ENCODE results near the gene FBXL22.
"Not testable (repeated sequence)": the region's sequence is repeated elsewhere in the genome, so short reads cannot be mapped to it uniquely, and the experiment has no call there.

FBXL22 gene

DNA sequence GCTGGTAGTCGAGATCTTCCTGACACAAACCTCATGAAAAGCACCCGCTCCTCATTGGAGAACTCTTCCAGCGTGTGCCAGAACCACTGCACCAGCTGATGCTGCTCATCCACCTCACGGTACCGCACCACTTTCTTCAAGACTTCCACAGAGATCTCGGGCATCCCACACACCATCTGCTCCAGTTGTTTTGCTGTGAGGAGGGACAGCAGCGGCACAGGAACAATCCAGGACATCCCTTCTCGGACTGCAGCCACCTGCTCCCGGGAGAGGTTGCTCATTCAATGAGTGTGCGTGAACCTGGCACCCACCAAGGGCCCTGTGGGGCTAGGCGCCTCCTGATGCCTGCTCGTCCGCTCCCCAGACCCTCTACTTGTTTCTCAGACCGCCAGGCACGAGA, 15.1 kb downstream of the FBXL22 start:
- DNase-seq: no peak

DNA sequence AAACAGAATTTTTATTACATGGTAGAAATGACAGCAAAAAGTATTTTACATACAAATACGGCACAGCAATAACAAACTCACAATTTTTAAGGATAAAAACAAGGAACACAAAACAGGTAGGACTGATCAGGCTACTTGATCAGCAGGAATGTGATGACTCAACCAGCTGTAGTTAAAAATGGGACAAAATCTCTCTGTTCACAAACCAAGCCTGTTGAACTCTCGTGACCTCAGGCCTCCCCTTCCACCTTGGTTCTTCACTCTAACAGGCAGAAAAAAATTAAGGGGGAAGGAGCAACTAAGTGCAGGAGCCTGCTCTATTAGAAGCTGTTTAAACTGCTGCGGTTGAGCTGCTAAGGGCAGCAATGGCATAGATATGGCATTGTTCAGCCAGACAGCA, 18.7 kb downstream of the FBXL22 start:
- DNase-seq: no peak

DNA sequence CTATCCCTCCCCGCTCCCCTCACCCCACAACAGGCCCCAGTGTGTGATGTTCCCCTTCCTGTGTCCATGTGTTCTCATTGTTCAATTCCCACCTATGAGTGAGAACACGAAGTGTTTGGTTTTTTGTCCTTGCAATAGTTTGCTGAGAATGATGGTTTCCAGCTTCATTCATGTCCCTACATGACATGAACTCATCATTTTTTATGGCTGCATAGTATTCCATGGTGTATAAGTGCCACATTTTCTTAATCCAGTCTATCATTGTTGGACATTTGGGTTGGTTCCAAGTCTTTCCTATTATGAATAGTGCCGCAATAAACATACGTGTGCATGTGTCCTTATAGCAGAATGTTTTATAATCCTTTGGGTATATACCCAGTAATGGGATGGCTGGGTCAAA, 20.0 kb downstream of the FBXL22 start:
- not testable (repeated sequence) for DNase-seq

DNA sequence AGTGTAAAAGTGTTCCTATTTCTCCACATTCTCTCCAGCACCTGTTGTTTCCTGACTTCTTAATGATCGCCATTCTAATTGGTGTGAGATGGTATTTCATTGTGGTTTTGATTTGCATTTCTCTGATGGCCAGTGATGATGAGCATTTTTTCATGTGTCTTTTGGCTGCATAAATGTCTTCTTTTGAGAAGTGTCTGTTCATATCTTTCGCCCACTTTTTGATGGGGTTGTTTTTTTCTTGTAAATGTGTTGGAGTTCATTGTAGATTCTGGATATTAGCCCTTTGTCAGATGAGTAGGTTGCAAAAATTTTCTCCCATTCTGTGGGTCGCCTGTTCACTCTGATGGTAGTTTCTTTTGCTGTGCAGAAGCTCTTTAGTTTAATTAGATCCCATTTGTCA, 20.4 kb downstream of the FBXL22 start:
- DNase-seq: not testable (repeated sequence)

DNA sequence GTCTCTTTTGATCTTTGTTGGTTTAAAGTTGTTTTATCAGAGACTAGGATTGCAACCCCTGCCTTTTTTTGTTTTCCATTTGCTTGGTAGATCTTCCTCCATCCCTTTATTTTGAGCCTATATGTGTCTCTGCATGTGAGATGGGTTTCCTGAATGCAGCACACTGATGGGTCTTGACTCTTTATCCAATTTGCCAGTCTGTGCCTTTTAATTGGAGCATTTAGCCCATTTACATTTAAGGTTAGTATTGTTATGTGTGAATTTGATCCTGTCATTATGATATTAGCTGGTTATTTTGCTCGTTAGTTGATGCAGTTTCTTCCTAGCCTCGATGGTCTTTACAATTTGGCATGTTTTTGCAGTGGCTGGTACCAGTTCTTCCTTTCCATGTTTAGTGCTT, 23.6 kb downstream of the FBXL22 start:
- DNase-seq: not testable (repeated sequence)

DNA sequence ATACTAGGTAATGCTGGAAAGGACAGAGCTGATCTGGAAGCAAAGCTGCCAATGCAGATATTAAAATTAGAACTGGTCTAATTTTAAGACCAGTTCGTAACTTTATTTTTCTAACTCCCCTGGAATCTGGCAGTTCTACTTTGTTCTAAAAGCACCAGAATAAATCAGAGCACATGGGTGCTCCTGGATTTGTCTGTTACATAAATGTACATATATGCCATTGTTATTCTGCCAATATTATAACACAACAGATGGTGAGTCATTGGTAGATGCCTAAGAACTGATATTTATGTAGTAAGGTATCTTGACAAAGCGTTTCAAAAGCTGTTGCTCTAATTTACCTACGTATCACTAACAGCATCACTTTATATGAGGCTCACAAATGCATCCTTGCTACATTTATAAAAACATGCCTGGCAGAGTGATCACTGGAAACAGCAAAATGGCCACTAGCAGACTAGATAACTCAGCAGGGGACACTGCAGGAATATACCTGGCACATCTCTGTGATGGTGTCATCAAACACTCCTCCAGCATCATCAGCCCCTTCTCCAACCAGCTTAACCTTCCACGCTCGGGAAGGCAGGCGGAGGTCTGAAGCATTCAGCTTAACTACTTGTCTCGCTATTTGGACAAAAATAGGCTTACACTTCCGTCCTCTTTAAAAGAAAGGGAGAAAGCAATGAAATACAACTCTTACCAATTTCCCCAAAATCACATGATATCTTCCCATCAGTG, 26.2 kb downstream of the FBXL22 start:
- DNase-seq: no peak

DNA sequence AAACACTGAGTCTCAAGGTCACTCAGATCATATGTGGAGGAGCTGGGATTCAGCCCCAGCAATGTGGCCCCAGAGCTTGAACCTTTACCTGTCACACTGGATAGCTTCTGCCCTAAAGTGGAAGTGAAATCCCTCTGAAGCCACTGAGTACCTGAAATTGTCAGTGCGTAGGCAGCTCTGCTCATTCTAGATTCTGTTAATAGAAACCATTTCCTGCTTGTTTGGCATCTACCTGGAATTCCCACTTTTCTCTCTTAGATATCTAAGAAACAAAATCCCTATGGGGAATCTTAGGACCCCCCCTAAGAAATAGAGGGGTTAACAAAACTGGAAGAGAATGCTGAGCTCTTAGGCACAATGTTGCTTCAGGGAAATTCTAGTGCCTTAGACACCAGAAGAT, 29.8 kb downstream of the FBXL22 start:
- DNase-seq: no peak

DNA sequence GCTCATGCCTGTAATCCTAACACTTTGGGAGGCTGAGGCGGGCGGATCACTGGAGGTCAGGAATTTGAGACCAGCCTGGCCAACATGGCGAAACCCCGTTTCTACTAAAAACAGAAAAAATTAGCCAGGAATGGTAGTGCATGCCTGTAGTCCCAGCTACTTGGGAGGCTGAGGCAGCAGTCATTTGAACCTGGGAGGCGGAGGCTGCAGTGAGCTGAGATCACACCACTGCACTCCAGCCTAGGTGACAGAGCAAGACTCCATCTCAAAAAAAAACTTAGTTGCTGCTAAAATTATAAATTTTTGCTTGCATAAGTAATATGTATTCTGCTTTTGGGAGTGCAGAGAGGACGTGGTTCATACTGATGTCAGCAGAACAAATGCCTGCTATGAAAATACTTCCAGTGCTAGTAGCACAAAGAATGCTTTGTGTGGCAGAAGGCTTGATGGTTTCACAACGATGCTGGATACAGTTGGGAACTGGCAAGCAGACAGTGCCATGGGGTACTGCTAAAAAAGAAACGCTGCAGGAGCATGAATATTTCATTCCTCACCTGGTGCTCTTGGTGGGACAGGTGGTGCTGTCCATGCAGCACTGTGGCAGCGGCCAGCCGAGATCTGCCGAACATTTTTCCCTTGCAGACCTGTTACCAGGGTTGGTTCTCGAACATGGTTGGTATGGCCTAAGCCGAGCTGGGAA, 31.1 kb downstream of the FBXL22 start:
- DNase-seq: no peak

DNA sequence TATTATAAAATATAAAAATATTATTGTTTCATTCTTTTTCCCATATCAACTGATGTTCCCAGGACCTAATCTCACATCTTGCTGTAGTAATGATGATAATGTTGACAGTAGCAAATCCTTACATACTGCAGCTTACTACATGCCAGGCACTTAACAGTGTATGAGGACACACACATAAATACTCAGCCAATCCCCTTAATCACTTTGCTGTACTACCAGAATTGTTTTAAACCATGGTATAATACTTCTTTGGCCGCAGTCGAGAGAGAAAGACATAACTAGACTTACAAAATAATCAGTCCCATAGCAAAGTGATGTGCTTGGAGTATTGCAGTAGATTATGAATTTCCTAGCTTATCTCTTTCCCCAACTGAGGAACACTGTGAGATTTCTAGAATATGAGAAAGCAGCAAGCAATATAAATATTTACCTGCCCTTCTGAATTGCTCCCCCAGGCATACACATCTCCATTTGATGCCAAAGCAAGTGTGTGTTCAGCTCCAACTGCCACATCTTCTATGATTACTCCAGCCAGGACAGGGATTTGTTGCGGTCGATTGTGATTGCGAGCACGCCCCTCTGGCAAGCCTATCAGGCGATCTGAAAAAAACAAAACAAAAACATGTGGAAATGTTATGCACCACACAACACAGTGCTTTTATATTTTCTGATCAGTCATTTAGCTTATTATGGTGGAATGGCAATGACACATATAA, 33.0 kb downstream of the FBXL22 start:
- DNase-seq: no peak

DNA sequence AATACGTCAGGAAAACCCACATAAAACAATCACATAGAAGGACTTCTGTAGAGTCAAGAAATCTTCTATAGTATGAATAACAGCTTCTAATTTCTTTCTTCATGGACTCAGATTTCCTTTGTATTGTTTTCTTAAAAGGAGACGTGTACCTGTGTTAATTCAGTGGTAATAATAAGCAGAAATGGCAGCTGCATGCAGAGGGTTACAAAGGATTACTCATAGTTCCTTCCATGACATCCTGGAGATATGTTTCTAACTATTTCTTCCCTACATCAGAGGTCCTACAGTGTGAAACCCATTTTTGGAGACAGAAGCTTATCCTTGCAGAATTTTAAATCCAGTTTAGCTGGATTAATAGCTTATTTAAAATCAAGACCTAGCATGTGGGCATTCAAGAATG, 36.1 kb downstream of the FBXL22 start:
- DNase-seq: no peak

DNA sequence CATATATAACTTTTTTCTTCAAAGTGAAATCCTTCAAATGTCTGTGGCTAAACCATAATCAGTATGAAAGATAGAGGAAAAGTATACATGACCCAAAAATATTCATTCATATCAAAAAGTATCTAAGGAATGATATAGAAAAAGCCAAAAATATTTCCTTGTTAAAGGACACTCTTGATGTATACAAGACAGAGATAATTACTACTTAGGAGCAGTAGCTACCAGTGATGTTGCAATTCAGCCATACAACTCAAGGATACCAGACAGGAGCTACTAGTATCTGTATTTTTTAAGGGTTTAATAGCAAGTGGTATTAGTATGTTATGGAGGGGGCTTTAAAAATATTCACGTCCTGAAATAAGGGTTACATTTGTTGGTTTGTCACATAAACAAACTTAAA, 37.0 kb downstream of the FBXL22 start:
- no peak for DNase-seq

DNA sequence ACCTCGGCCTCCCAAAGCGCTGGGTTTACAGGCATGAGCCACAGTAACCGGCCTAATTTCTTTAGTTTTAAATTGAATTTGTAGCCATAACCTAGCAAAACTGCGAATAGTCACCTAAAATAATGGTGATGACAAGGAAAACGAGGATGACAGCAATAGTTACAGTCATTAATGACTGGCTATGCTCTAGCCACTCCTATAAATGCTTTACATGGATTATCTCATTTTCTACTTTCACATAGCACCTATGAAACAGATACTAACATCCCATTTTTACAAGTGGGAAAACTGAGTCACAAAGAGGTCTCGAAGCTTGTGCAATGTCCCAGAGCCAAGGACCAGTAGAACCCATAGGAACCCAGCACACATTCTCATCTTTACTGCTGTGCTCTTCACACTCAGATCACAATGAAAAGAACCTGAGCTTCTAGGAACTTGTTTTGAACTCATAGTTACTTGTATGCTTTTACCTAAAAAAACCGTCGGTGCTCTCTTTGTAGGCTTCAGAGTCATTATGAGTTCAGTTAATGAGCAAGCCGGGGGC, 39.4 kb downstream of the FBXL22 start:
- no peak for DNase-seq

DNA sequence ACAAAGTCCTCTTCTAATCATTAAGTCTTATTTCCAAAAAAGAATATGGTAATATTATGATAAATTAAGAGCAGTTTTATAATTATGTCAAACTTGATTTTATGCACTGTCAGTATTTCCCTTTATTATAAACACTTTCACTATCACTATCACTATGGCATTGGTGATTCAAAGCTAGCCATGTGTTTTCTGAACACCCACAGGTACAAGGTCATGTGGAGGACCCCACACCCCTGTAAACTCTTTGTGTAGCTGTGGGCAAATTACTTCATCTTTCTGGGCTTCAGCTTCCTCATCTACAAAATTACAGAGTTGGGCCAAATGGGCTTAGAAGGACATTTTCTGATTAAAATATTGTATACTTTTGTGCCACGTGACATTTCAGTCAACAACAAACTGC, 41.7 kb downstream of the FBXL22 start:
- DNase-seq: no peak

DNA sequence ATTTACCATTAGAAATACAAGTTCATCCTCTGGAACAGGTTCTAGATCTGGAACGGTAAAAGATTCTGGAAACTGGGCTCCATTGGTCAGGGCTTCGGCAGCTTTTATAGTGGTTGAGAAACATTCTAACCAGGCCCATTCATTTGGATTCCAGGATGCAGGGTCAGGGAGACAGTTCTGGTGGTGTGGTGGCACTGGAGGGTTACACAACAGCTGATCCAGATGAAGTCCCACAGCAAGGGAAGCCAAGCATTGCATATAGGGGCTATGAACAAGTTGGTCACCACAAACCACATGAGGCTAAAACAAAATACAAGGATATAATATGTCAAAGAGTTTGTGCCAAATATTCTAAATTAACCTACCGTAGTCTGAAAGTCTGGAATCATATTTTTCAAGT, 43.0 kb downstream of the FBXL22 start:
- no peak for DNase-seq
